Measurements from ENCODE around the gene HOXD9.

DNA sequence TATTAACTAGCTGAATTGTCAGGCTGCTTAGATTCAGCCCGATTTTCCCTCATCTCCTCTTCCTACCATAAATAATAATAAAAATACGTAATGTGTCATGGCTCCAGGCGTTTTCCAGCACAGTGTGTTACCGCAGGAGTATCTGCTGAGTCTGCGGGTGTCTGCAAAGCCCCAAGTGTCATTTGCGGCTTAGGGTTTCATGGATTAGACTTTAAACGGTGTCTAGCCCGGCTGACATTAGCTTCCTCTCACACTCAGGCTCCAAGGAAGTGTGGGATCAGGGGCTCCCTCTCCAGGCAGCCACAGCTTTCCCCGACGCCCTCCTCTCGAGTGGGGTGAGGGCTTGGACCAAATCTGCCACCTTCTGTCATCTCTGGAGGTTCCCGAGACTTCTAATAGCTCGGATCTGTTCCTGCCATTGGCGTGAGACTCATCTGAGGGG, 51.9 kb downstream of the HOXD9 start:
- TF ChIP-seq, protein P1, sequence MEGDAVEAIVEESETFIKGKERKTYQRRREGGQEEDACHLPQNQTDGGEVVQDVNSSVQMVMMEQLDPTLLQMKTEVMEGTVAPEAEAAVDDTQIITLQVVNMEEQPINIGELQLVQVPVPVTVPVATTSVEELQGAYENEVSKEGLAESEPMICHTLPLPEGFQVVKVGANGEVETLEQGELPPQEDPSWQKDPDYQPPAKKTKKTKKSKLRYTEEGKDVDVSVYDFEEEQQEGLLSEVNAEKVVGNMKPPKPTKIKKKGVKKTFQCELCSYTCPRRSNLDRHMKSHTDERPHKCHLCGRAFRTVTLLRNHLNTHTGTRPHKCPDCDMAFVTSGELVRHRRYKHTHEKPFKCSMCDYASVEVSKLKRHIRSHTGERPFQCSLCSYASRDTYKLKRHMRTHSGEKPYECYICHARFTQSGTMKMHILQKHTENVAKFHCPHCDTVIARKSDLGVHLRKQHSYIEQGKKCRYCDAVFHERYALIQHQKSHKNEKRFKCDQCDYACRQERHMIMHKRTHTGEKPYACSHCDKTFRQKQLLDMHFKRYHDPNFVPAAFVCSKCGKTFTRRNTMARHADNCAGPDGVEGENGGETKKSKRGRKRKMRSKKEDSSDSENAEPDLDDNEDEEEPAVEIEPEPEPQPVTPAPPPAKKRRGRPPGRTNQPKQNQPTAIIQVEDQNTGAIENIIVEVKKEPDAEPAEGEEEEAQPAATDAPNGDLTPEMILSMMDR (IDR thresholded peaks at IDR 0.05; ENCODE audit: insufficient read depth, low read length), result no peak
- no peak for TF ChIP-seq GABPA (IDR thresholded peaks at IDR 0.05; ENCODE audit: low read depth)
- TF ChIP-seq POLR2AphosphoS5 (IDR thresholded peaks at IDR 0.05; ENCODE audit: low read depth), result no peak
- TF ChIP-seq, protein P2, sequence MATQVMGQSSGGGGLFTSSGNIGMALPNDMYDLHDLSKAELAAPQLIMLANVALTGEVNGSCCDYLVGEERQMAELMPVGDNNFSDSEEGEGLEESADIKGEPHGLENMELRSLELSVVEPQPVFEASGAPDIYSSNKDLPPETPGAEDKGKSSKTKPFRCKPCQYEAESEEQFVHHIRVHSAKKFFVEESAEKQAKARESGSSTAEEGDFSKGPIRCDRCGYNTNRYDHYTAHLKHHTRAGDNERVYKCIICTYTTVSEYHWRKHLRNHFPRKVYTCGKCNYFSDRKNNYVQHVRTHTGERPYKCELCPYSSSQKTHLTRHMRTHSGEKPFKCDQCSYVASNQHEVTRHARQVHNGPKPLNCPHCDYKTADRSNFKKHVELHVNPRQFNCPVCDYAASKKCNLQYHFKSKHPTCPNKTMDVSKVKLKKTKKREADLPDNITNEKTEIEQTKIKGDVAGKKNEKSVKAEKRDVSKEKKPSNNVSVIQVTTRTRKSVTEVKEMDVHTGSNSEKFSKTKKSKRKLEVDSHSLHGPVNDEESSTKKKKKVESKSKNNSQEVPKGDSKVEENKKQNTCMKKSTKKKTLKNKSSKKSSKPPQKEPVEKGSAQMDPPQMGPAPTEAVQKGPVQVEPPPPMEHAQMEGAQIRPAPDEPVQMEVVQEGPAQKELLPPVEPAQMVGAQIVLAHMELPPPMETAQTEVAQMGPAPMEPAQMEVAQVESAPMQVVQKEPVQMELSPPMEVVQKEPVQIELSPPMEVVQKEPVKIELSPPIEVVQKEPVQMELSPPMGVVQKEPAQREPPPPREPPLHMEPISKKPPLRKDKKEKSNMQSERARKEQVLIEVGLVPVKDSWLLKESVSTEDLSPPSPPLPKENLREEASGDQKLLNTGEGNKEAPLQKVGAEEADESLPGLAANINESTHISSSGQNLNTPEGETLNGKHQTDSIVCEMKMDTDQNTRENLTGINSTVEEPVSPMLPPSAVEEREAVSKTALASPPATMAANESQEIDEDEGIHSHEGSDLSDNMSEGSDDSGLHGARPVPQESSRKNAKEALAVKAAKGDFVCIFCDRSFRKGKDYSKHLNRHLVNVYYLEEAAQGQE (IDR thresholded peaks at IDR 0.05; ENCODE audit: insufficient replicate concordance, low read depth), result no peak

Measured in HL-60 (cell line).